Lower leg skin (tissue), 3 donors: ENCODE data around the gene TMC1.

Experiments used
- POLR2A ChIP-seq, 2 donors: fragments of 450-650 bp; IDR thresholded peaks; one replicate each; pipeline ENCODE4 v1.6.1; 2016 to 2017; ENCODE audit warnings: antibody characterized with exemption in 2 of 2, mild to moderate bottlenecking in 1 of 2, moderate library complexity in 1 of 2
- TF ChIP-seq, protein P1 (sequence below), 3 donors: fragments of 450-650 bp; IDR thresholded peaks; one replicate each; pipeline ENCODE4 v1.5.1; 2016; ENCODE audit warnings: antibody characterized with exemption in 3 of 3, mild to moderate bottlenecking in 3 of 3, moderate library complexity in 2 of 3

DNA sequence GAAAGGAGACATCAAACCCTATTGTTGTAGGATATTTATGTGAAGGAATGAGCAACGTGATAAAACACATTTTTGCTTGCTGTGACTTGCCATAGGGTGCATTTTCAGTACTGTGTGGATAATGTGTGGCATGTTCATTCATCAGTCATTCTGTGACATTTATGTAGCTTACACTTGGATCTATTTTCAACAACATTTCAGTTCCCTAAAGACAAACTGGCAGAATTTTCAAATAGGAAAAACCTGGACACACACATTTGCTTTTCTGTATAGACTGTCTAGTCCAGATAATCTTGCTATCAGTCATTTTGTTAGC is 127.7 kb downstream of the TMC1 start:
- TF ChIP-seq, protein P1, sequence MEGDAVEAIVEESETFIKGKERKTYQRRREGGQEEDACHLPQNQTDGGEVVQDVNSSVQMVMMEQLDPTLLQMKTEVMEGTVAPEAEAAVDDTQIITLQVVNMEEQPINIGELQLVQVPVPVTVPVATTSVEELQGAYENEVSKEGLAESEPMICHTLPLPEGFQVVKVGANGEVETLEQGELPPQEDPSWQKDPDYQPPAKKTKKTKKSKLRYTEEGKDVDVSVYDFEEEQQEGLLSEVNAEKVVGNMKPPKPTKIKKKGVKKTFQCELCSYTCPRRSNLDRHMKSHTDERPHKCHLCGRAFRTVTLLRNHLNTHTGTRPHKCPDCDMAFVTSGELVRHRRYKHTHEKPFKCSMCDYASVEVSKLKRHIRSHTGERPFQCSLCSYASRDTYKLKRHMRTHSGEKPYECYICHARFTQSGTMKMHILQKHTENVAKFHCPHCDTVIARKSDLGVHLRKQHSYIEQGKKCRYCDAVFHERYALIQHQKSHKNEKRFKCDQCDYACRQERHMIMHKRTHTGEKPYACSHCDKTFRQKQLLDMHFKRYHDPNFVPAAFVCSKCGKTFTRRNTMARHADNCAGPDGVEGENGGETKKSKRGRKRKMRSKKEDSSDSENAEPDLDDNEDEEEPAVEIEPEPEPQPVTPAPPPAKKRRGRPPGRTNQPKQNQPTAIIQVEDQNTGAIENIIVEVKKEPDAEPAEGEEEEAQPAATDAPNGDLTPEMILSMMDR (IDR thresholded peaks at IDR 0.05), result no peak
- no peak for TF ChIP-seq POLR2A (IDR thresholded peaks at IDR 0.05)
